NCI-H446 (cell line): ENCODE data around the gene SS18L1.

Experiments used
- DNase-seq, 2 experiments: peaks; one replicate each; lab custom pipeline; 2025; lab: John Stamatoyannopoulos, UW

SS18L1 gene

DNA sequence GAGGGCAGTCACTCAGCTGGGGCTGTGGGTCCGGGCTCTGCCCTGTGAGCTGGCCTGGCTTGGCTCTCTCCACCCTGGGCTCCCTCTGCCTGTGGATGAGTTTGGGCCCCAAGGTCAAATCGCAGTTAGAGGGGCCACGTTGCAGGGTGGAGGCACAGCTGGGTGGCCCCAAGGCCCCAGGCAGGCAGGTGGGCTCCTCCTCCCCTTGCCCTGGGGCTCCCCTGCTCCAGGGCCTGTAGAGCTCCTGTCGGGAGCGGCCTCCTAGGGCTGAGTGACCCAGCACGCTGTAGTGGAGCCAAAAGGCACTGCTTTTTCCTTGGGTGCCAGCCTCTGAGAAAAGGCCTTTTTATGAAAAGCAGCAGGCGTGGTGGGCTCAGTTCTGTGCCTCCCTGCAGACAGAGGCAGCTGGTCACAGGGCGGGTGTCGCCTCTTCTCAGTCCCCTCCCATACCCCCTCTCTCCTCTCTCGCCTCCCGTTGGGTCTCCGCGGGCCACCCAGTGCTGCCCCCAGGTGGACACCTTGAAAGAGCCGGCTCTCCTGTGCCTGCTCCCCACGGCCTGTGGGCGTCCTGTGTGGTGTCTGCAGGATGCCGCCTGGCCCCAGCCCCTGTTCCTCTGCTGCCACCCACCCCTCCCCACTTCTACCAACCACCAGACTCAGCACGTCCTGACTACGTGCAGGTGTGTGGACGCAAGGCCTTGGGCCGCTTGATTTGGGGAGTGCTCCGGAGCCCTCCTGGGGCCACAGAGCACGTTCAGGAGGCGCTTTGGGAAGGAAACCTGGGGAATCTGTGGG is 13.2 kb downstream of the SS18L1 start:
- DNase-seq: no peak

DNA sequence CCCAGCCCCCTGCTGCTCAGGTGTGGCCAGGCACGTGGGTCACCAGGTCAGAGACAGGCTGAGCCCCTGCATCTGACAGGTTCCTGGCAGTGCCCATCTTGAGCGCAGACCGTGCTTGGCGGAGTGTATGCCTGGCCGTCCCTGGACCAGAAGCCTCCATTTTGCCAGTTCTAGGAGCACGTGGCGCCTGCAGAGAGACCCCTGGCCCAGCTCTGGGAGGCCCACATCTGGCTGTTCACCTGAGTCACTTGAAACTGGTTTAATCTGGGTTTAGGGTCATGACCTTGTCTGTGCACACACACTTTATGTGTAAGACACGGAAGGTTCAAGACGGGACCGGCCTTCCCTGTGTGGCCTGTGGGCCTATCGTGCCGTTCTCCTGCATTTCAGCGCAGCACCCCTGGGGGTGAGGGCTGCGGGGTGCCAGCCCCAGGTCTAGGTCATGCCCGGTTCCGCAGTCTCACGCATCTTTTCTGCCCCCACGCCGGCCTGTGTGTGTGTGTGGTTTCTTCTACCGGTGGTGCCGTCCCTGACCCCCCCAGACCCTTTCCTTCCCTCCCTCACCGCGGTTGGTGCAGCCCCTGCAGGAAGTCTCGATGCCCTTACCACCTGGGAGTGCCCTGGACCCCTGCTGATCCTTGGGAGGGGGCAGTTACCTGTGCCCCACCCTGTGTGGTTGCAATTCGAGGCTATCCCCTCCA is 14.0 kb downstream of the SS18L1 start:
- no peak for DNase-seq

DNA sequence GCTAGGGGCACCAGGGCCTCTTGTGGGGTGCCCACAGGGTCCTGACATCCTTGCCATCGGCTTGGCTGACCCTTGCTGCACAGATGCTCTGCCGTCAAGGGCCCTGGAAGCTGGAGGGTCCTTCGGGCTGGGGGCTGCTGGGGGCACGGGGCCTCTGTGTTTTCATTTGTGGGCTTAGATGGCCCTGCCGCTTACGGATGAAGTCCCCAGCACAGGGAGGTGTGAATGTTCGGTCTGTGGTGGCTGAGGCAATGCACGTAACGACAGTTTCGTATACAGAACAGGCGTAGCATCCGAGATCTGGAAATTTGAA is 14.5 kb downstream of the SS18L1 start:
- DNase-seq: no peak

DNA sequence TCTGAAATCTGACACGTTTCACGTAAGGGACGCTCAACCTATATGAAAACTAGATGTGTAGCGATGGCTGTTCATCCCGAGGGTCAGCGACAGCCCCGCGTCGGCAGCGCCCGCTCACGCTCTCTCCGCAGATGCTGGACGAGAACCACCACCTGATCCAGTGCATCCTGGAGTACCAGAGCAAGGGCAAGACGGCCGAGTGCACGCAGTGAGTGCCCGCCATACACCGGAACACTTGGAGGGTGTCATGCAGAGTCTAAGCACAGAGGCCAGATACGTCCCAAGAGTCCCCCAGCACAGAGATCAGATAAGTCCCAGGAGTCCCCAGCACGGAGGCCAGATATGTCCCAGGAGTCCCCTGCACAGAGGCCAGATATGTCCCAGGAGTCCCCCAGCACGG is 15.0 kb downstream of the SS18L1 start:
- no peak for DNase-seq

DNA sequence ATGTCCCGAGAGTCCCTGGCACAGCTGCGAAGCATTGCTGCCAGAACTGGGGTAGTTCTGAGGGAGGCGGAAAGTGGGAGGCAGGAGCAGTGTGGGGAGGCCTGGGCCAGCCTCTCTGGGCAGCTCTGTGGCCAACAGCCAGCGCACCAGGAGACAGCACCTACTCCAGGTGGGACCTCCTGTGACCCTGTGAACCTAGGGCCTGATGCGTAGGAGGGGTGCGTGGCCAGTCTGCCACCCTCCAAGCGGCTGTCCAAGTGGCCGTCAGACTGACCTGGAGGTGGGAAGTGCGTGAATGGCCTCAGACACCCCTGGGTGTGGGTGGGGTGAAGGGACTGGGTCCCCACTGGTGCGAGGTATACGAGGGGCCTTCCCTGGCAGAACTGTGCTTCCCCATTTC is 15.5 kb downstream of the SS18L1 start:
- DNase-seq: no peak

DNA sequence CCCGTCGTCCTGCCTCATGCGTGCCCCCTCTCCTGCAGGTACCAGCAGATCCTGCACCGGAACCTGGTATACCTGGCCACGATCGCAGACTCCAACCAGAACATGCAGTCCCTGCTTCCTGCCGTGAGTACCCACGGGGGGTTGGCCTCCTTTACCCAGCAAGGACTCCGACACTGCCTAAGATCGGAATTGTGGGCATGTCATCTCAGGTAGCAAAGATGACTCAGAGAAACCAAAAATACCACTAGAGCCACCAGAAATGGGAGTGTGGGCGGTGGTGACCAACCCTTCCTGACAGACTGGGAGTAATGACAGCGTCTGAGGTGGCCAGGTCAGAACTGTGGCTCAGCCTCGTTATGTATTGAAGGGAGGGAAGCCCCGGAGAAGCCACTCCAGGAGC is 16.3 kb downstream of the SS18L1 start:
- no peak for DNase-seq

DNA sequence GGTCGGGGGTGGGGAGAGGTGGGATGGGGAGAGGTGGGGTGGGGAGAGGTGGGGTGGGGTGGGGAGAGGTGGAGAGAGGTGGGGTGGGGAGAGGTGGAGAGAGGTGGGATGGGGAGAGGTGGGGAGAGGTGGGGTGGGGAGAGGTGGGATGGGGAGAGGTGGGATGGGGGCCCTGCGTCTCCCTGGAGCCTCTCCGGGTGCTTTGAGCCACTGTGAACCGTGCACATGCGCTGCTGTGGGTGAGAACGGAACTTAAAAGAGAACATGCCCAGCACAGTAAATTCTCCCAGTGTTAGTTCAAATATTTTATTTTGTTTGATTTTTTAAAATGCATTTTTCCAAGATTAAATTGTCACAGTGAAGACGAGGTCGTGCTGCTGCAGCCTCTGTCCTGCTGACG is 16.7 kb downstream of the SS18L1 start:
- DNase-seq: no peak

- no peak for DNase-seq
Measured at GRCh38 chr20:62160876-62161275, 17.3 kb downstream of the SS18L1 start.

DNA sequence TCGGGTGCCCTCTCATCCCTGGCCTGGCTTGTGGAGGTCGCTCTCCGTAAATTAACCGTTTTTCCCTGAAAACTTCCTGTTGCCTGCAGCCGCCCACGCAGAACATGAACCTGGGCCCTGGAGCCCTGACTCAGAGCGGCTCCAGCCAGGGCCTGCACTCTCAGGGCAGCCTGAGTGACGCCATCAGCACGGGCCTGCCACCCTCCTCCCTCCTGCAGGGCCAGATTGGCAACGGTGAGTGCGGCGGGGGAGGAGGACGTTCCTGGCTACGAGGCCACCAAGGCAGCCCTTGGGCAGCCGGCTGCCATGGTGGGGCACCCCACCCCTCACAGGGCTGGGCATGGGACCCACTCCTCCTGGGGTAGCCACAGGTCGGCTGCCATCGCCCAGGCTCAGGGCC is 17.8 kb downstream of the SS18L1 start:
- DNase-seq: no peak

DNA sequence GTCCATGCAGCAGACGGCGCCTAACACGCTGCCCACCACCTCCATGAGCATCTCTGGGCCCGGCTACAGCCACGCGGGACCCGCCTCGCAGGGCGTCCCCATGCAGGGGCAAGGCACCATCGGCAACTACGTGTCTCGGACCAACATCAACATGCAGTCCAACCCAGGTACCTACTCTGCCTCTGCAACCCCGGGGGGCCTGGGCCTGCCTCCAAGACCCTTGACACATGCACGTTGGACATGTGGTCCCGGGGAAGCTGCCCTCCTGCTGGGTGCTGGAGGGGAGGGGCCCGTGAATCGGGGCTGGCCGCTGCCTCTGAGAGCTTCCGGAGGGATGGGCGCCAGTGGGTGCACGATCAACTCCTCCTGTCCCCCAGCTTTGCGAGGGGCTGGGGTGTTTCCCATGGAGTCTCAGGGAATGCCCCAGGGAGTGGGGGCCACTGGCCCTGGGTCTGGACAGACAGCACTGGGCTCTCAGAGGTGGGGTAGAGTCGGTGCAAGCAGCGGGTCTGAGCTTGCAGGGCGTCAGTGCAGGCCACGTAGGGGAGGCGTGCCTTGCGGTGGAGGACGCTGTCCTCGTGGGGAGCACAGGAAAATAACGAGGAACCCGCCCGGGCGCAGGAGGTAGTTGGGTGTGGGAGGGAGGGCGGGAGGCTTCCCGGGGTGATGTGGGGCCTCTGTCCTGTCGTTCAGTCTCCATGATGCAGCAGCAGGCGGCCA is 19.4 kb downstream of the SS18L1 start:
- no peak for DNase-seq

- DNase-seq: no peak
Measured at GRCh38 chr20:62163485-62163865, 19.9 kb downstream of the SS18L1 start.

GRCh38 chr20:62163986-62164762 is 20.6 kb downstream of the SS18L1 start:
- DNase-seq: no peak

DNA sequence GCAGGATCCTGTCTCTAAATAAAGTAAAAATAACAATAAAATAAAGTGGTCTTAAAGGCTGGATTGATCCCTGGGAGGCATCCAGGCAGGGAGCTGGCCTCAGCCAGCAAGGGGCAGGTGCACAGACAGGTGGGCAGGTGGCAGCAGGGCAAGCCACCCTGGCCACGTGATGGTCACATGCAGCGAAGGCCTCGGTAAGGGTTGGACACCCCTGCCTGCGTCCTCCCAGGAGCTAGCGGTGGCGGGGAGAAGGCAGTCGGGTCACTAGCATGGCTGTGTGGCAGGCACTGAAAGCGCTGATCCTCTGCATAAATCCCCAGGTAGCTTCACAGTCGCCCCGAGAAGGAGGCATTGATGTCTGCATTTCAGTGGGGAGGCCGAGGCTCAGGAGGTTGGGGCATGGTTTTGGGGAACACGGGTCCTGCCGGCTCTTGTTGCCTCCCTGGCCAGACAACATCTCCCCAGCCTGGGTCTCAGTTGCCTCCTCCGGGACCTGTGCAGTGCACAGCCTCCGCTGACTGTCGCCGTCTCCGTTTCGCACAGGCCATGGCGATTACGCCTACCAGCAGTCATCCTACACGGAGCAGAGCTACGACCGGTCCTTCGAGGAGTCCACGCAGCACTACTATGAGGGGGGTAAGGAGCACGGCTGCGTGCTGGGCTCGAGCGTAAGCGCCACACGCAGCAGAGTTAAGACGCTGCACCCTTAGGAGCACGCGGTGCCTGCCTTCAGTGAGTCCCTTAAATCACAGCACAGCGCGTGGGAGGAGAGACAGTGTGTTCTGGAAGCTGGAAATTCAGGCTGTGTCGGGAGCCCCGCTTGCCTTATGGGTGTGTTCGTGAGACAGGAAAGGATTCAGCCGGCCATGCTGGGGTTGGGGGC is 21.6 kb downstream of the SS18L1 start:
- no peak for DNase-seq

DNA sequence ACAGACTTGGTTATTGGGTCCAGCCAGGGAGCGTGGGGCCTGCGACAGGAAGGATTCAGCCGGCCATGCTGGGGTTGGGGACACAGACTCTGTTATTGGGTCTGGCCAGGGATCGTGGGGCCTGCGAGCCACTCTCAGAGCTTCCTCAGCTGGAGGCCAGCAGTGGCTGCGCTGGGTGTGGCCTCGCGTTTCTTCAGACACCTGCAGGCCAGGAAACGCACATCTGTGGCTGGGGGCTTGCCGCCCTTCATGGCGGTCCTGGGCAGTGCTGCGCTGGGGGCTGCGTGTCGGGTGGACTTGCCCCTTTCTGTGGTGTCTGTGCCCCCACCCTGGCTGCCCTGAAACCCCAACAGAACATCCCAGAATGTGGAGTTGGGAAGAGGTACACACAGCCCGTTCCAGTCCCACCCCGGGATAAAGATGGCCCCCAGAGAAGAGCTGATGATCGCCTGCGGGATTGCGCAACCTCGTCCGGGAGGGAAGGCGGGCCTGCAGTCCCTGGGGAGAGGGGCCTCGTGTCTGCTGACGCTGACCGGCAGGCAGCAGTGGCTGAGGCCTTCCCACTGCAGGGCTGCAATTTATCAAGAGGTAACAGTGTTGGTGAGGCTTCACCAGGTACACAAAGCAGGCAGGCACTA is 22.3 kb downstream of the SS18L1 start:
- no peak for DNase-seq

DNA sequence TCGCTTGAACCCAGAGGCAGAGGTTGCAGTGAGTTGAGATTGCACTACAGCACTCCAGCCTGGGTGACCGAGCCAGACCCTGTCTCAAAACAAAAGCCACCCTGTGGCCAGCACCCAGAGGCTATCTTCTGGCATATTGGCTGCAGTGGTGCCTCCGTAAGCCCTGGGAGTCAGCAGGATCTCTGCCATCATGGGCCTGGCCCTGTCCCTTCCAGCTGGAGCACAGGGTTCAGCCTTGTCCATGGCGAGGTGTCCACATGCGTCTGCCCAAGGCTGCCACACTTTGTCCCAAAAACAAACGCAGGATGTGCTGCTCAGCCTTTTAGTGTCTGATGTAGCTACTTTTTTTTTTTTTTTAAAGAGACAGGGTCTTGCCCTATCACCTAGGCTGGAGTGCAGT is 23.9 kb downstream of the SS18L1 start:
- DNase-seq: no peak

DNA sequence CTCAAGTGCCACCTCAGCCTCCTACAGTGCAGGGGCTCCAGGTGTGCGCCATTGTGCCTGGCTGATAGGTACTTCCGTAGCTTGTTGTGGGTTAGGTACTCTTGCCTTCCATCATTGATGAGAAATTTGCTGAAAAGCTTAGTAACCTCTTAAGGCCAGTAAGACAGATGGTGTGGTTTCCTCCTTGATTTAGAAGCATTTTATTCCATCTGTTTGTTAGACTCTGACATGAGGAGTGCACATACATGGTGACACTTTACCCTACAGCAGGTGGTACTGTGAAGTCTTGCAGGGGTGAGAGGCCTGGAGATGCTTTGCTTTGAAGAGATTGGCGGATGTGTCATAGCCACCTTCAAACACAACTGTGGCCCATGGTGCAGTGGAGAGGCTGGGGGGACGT is 24.5 kb downstream of the SS18L1 start:
- no peak for DNase-seq

DNA sequence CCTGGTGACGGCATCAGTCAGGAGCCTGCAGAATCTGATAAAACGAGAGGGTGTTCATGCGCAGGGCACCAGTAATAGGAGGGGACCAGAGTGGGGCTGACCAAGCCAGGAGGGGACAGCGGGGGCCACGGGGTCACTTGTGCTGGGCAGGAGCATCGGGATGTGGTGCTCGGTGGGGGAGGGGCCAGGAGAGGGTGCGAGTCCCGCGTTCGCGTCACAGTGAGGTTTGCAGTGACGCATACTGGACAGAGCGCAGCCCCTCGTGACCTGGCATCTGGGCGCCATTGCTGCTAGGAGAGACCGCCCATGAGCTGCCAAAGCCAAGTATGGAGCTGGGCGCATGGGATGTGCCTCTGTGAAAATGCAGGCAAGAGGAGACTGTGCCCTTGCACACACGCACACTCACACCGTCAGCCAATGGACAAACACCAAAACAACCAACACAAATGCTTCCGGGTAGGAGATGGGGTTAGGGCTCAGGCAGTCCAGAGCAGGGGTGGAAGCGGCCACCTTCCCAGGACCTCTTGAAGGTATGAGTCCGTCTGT is 25.4 kb downstream of the SS18L1 start:
- no peak for DNase-seq

GRCh38 chr20:62170536-62170935 is 27.0 kb downstream of the SS18L1 start:
- DNase-seq: no peak

- no peak for DNase-seq
Measured at GRCh38 chr20:62171245-62171644, 27.7 kb downstream of the SS18L1 start.

DNA sequence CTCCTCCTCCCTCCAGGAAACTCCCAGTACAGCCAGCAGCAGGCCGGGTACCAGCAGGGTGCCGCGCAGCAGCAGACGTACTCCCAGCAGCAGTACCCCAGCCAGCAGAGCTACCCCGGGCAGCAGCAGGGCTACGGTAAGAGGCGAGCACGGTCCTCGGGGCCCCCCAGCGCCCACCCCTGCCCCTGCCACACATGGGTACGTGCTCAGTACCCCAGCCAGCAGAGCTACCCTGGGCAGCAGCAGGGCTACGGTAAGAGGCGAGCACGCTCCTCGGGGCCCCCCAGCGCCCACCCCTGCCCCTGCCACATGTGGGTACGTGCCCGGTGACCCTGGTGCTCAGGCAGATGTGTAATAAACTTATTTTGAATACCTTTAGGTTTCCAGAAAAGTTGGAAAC is 29.1 kb downstream of the SS18L1 start:
- no peak for DNase-seq
